ENCODE data around the gene CLUH. TPM values are rescaled to one million over a fixed set of nuclear protein-coding genes. Genes with fewer than 3 reads are reported as not detected.
A peak's percentile ranks its signal among the peaks of the same experiment; 100 is the strongest.

The CLUH gene
- total RNA-seq, 1 donor from 2014 or later = 115 TPM

GRCh38 chr17:2705263-2705662 lies 6.3 kb downstream of the CLUH start:
- no peak for DNase-seq
- H3K27ac Mint-ChIP-seq = no peak overlapping the region
- H3K9me3 Mint-ChIP-seq = no peaks in the 10 kb centered on the region
- CTCF ChIA-PET = no interaction called here
- intact Hi-C loops (cut with micrococcal nuclease) = no loop called here
- H3K4me1 Mint-ChIP-seq = peaks cover 28% of the 10 kb centered on the region
- no peak overlapping the region for H3K4me3 Mint-ChIP-seq
- peaks cover 47% of the 10 kb centered on the region for H3K36me3 Mint-ChIP-seq (ENCODE audit: low read depth)
- no peaks in the 10 kb centered on the region for H3K27me3 Mint-ChIP-seq
- POLR2A ChIA-PET = no interaction called here
- no peak for TF ChIP-seq CTCF (IDR thresholded peaks at IDR 0.05)
- ATAC-seq (ENCODE audit: low read depth) = no peak

- ChIA-PET CTCF (no interaction called here), POLR2A (no interaction called here)
- Mint-ChIP-seq H3K27ac (peak overlapping the region; percentile 41), H3K4me3 (no peak overlapping the region), H3K27me3 (no peaks in the 10 kb centered on the region), H3K9me3 (no peaks in the 10 kb centered on the region), H3K4me1 (peaks cover 24% of the 10 kb centered on the region), H3K36me3 (ENCODE audit: low read depth) (peaks cover 50% of the 10 kb centered on the region)
- ATAC-seq (ENCODE audit: low read depth) (no peak), DNase-seq (no peak)
- no peak for TF ChIP-seq CTCF (IDR thresholded peaks at IDR 0.05)
- intact Hi-C loops (cut with micrococcal nuclease) = no loop called here
Observed at GRCh38 chr17:2704890-2705248, 6.7 kb downstream of the CLUH start.

GRCh38 chr17:2704031-2704889 lies 7.3 kb downstream of the CLUH start:
- CTCF ChIA-PET = no interaction called here
- no peak for TF ChIP-seq CTCF (IDR thresholded peaks at IDR 0.05)
- peaks cover 18% of the 10 kb centered on the region for H3K4me1 Mint-ChIP-seq
- intact Hi-C loops (cut with micrococcal nuclease) = no loop called here
- no peaks in the 10 kb centered on the region for H3K9me3 Mint-ChIP-seq
- H3K27me3 Mint-ChIP-seq = no peaks in the 10 kb centered on the region
- no peak overlapping the region for H3K27ac Mint-ChIP-seq
- peaks cover 54% of the 10 kb centered on the region for H3K36me3 Mint-ChIP-seq (ENCODE audit: low read depth)
- no peak for DNase-seq
- no peak overlapping the region for H3K4me3 Mint-ChIP-seq
- ATAC-seq (ENCODE audit: low read depth) = no peak
- POLR2A ChIA-PET = no interaction called here

GRCh38 chr17:2703606-2704005 lies 8.0 kb downstream of the CLUH start:
- H3K27me3 Mint-ChIP-seq = no peaks in the 10 kb centered on the region
- H3K4me3 Mint-ChIP-seq = no peak overlapping the region
- H3K27ac Mint-ChIP-seq = no peak overlapping the region
- intact Hi-C loops (cut with micrococcal nuclease) = no loop called here
- peaks cover 60% of the 10 kb centered on the region for H3K36me3 Mint-ChIP-seq (ENCODE audit: low read depth)
- ATAC-seq (ENCODE audit: low read depth) (no peak), DNase-seq (no peak)
- ChIA-PET CTCF (no interaction called here), POLR2A (no interaction called here)
- H3K4me1 Mint-ChIP-seq = peaks cover 11% of the 10 kb centered on the region
- TF ChIP-seq CTCF (IDR thresholded peaks at IDR 0.05) = no peak
- no peaks in the 10 kb centered on the region for H3K9me3 Mint-ChIP-seq

GRCh38 chr17:2703181-2703580 lies 8.4 kb downstream of the CLUH start:
- no peak for TF ChIP-seq CTCF (IDR thresholded peaks at IDR 0.05)
- ATAC-seq (ENCODE audit: low read depth) = no peak
- Mint-ChIP-seq H3K9me3 (no peaks in the 10 kb centered on the region), H3K27ac (no peak overlapping the region), H3K4me1 (peaks cover 7% of the 10 kb centered on the region), H3K36me3 (ENCODE audit: low read depth) (peaks cover 63% of the 10 kb centered on the region), H3K27me3 (no peaks in the 10 kb centered on the region), H3K4me3 (no peak overlapping the region)
- CTCF ChIA-PET = no interaction called here
- POLR2A ChIA-PET = no interaction called here
- DNase-seq = no peak
- intact Hi-C loops (cut with micrococcal nuclease) = no loop called here

All from activated B cell treated with CpG ODN at 0.5 μM for 24 hours (primary cell).